Activated T-helper 2 cell treated with anti-CD3 and anti-CD28 coated beads, Interferon-gamma antibody, Interleukin-2, Interleukin-4, amounts not matched to agents 10 μg/mL and 5 μg/mL and 100 μg/mL, durations not matched to agents 14 hours and 24 hours and 36 hours (primary cell): ENCODE results near the gene SSRP1. TPM values are rescaled to one million over a fixed set of nuclear protein-coding genes. Genes with fewer than 3 reads are reported as not detected.
"Not testable (repeated sequence)": the region's sequence is repeated elsewhere in the genome, so short reads cannot be mapped to it uniquely, and the experiment has no call there.

ENCODE experiments used
- DNase-seq: peaks from one replicate; pipeline ENCODE4 v3.0.0; 2021; ENCODE audit warnings: low spot score
- H3K27ac Mint-ChIP-seq: one replicate; pipeline ENCODE4 v1.8.0; 2021; ENCODE audit warnings: mixed read lengths
- H3K27me3 Mint-ChIP-seq: one replicate; pipeline ENCODE4 v1.8.0; 2021; ENCODE audit warnings: low read depth, mixed read lengths
- H3K36me3 Mint-ChIP-seq: one replicate; pipeline ENCODE4 v1.8.0; 2021; ENCODE audit warnings: low read depth, mixed read lengths
- H3K4me1 Mint-ChIP-seq: one replicate; pipeline ENCODE4 v1.8.0; 2021; ENCODE audit warnings: low read depth, mixed read lengths
- H3K4me3 Mint-ChIP-seq: one replicate; pipeline ENCODE4 v1.8.0; 2021; ENCODE audit warnings: low read depth, mild to moderate bottlenecking, moderate library complexity, mixed read lengths
- H3K9me3 Mint-ChIP-seq: one replicate; pipeline ENCODE4 v1.8.0; 2021; ENCODE audit warnings: mixed read lengths
- intact Hi-C: fragments of 100-400 bp; cut with micrococcal nuclease; formaldehyde crosslinking; loops from one replicate; pipeline ENCODE4 v1.15.1; 2023
- total RNA-seq: library from RNA; stranded (reverse); gene quantifications from 2 replicates; pipeline ENCODE4 v1.2.3, GENCODE V29; 2022

Gene SSRP1
- total RNA-seq, 1 donor from 2014 or later = 218 TPM

DNA sequence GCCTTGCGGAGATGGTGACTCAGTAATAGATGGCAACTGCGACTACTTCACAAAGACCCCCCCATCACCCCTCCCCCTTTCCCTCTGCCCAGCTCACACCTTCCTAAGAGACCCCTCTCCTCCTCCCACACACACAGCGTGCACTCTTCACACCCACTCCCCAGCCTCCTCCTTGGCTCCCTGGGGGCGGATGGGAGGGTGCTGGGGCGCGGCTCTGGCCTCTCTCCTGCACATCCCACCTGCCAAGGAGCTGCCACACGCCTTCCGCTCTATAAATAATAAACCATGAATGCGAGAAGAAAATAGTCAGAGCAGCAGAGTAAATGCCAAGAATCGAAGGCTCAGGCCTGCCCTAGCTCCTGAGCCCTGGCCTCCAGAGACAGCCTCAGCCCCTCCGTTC lies 7.0 kb upstream of the SSRP1 start:
- intact Hi-C loops = no loop called here
- peaks cover 13% of the 10 kb centered on the region for H3K27me3 Mint-ChIP-seq
- DNase-seq = no peak
- H3K9me3 Mint-ChIP-seq = no peaks in the 10 kb centered on the region
- no peak overlapping the region for H3K27ac Mint-ChIP-seq
- H3K4me1 Mint-ChIP-seq = no peaks in the 10 kb centered on the region
- H3K4me3 Mint-ChIP-seq = no peak overlapping the region
- no peaks in the 10 kb centered on the region for H3K36me3 Mint-ChIP-seq

GRCh38 chr11:57341250-57341808 lies 5.6 kb upstream of the SSRP1 start:
- Mint-ChIP-seq H3K36me3 (no peaks in the 10 kb centered on the region), H3K4me3 (no peak overlapping the region), H3K27me3 (peaks cover 12% of the 10 kb centered on the region), H3K27ac (no peak overlapping the region), H3K9me3 (no peaks in the 10 kb centered on the region), H3K4me1 (peaks cover 4% of the 10 kb centered on the region)
- DNase-seq = no peak
- intact Hi-C loops = no loop called here

DNA sequence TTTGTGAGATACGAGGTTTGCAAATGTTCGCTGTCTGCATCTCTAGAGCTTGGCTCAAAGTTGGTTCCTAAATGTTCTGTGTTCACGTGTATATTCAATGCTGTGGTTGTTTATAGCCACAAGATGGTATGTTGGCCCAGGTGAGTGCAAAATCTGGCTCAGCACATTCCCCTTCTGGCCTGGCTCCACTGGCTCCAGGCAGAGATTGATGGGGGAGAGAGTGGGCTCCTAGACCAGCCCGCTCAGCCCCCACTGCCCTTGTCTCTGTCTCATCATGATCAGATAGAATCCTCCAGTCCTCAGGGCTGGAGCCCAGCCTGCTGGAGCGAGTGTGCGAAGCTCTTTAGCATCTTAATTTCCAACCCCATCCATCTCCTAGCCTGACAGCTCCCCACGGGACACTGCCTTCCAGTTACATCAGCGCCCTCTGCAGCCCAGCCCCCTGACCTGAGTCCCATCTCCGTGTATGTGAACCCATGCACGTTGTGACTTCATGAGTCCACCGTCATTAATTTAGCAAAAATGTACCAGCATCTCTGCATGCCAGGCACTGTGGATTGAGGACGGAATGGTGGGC lies 4.4 kb upstream of the SSRP1 start:
- Mint-ChIP-seq H3K4me3 (no peak overlapping the region), H3K36me3 (no peaks in the 10 kb centered on the region), H3K27ac (no peak overlapping the region), H3K4me1 (peaks cover 9% of the 10 kb centered on the region), H3K9me3 (no peaks in the 10 kb centered on the region), H3K27me3 (peaks cover 12% of the 10 kb centered on the region)
- no peak for DNase-seq
- intact Hi-C loops = no loop called here

- no peak for DNase-seq
- Mint-ChIP-seq H3K27me3 (peaks cover 12% of the 10 kb centered on the region), H3K36me3 (peaks cover 8% of the 10 kb centered on the region), H3K4me1 (peaks cover 16% of the 10 kb centered on the region), H3K27ac (no peak overlapping the region), H3K9me3 (no peaks in the 10 kb centered on the region), H3K4me3 (no peak overlapping the region)
- intact Hi-C loops = loop anchor here (5.0 to 10.0 kb wide), 3 partner anchors 88 to 455 kb away; partner anchors contain the start of genes SLC43A3 and YPEL4
Measured at GRCh38 chr11:57339328-57339727, 3.6 kb upstream of the SSRP1 start.

DNA sequence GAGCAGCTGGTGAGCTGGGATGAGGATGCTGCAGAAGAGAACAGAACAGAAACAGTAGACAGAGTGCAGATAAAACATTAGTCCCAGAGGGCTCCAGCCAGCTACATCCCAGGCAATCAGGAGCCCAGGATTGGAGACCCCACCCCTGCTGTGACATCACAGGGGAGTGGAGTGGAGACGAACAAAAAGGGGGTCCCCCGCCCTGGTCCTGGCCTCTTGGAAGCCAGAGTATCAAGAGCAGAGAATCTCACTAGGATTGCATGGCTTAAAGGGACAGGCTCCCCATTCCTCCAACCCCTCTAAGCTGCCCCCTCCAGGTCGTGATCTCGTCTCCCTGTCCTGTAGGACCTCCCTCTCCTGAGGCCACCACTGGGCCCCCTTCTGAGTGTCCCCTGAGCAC lies 2.5 kb upstream of the SSRP1 start, which contains the start of gene P2RX3:
P2RX3 (plus strand) TSS at position 211 of the 400 bp plus-strand sequence. CDS start 199 bp downstream, outside the sequence.
- intact Hi-C loops = loop anchor here (5.0 to 10.0 kb wide), 3 partner anchors 89 to 457 kb away; partner anchors contain the start of genes SLC43A3 and YPEL4
- DNase-seq = no peak
- no peaks in the 10 kb centered on the region for H3K9me3 Mint-ChIP-seq
- H3K27ac Mint-ChIP-seq = no peak within 1 kb of the TSS
- H3K36me3 Mint-ChIP-seq = peaks cover 20% of the 10 kb centered on the region
- peaks cover 12% of the 10 kb centered on the region for H3K27me3 Mint-ChIP-seq
- H3K4me3 Mint-ChIP-seq = no peak within 1 kb of the TSS
- H3K4me1 Mint-ChIP-seq = peaks cover 27% of the 10 kb centered on the region

GRCh38 chr11:57336856-57337255 lies 1.2 kb upstream of the SSRP1 start:
- H3K9me3 Mint-ChIP-seq, DNase-seq, H3K4me3 Mint-ChIP-seq, H3K27ac Mint-ChIP-seq: not testable (repeated sequence)
- Mint-ChIP-seq H3K36me3 (peaks cover 33% of the 10 kb centered on the region), H3K27me3 (peaks cover 12% of the 10 kb centered on the region), H3K4me1 (peaks cover 29% of the 10 kb centered on the region)
- intact Hi-C loops = loop anchor here (5.0 to 10.0 kb wide), 3 partner anchors 90 to 458 kb away; partner anchors contain the start of genes SLC43A3 and YPEL4

GRCh38 chr11:57336111-57336666 lies 497 bp upstream of the SSRP1 start:
- H3K27me3 Mint-ChIP-seq = peaks cover 12% of the 10 kb centered on the region
- peak; percentile 23 for DNase-seq
- H3K36me3 Mint-ChIP-seq = peaks cover 39% of the 10 kb centered on the region
- intact Hi-C loops = loop anchor here (5.0 to 10.0 kb wide), 3 partner anchors 91 to 459 kb away; partner anchors contain the start of genes SLC43A3 and YPEL4
- peak overlapping the region; percentile 85 for H3K4me3 Mint-ChIP-seq
- H3K27ac Mint-ChIP-seq = peak overlapping the region; percentile 95
- H3K4me1 Mint-ChIP-seq = peaks cover 29% of the 10 kb centered on the region
- no peaks in the 10 kb centered on the region for H3K9me3 Mint-ChIP-seq

GRCh38 chr11:57335023-57335342 lies 709 bp downstream of the SSRP1 start:
- peaks cover 34% of the 10 kb centered on the region for H3K4me1 Mint-ChIP-seq

GRCh38 chr11:57332694-57333440 lies 2.8 kb downstream of the SSRP1 start:
- Mint-ChIP-seq H3K36me3 (peaks cover 71% of the 10 kb centered on the region), H3K4me3 (no peak overlapping the region), H3K4me1 (peaks cover 46% of the 10 kb centered on the region), H3K27me3 (no peaks in the 10 kb centered on the region), H3K9me3 (no peaks in the 10 kb centered on the region), H3K27ac (no peak overlapping the region)
- intact Hi-C loops = loop anchor here (10.0 kb wide), 1 partner anchor 462 kb away; no protein-coding TSS in a partner anchor
- no peak for DNase-seq

More at GRCh38 chr11:57335023-57335342, 709 bp downstream of the SSRP1 start:
- Mint-ChIP-seq H3K9me3 (no peaks in the 10 kb centered on the region), H3K36me3 (peaks cover 51% of the 10 kb centered on the region), H3K27ac (peak overlapping the region; percentile 63), H3K27me3 (peaks cover 6% of the 10 kb centered on the region), H3K4me3 (peak overlapping the region; percentile 92)
- intact Hi-C loops = loop anchor here (1.0 to 10.0 kb wide), 6 partner anchors 10 to 460 kb away; partner anchors contain the start of genes SLC43A3, TIMM10 and YPEL4
- DNase-seq = no peak

DNA sequence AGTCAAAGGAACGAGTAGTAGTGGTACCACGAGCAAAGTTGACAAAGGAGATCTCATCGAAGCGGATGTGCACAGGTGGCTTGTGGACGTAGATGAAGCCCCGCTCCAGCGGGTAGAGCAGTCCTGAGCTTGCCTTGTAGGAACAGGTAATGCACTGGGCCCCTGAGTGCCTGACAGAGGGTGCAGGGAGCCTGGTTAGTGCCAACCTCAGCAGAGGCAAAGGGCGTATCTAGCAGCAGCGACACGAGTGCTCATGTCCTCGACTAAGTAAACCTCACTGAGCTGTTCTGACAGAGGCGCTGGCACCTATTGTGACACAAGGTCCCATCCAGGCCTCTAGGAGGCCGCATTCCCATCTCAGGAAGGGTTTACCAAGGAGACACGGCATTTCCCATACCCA lies 4.0 kb downstream of the SSRP1 start:
- no peaks in the 10 kb centered on the region for H3K9me3 Mint-ChIP-seq
- no peak overlapping the region for H3K4me3 Mint-ChIP-seq
- no peak overlapping the region for H3K27ac Mint-ChIP-seq
- H3K36me3 Mint-ChIP-seq = peaks cover 83% of the 10 kb centered on the region
- no peak for DNase-seq
- intact Hi-C loops = loop anchor here (10.0 kb wide), 1 partner anchor 463 kb away; no protein-coding TSS in a partner anchor
- peaks cover 54% of the 10 kb centered on the region for H3K4me1 Mint-ChIP-seq
- no peaks in the 10 kb centered on the region for H3K27me3 Mint-ChIP-seq

DNA sequence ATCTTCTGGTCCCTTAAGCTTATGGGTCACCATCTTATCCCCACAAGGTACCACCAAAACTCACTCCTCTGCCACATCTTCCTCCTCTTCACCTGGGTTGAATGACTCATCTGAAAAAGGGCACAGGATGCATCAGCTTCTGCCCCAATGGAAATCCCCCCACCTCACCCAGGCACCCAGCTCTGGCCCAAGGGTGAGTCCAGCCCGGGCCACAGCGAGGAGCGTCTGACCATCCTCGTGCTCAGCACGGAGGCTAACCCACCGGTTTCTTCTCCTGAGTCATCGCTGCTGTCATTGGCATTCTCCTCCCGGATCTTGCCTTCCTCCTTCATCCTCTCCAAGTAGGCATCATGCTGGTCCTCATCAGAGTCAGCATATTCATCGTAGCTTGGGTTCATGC lies 5.7 kb downstream of the SSRP1 start:
- no peaks in the 10 kb centered on the region for H3K9me3 Mint-ChIP-seq
- H3K4me3 Mint-ChIP-seq = no peak overlapping the region
- peaks cover 60% of the 10 kb centered on the region for H3K4me1 Mint-ChIP-seq
- intact Hi-C loops = loop anchor here (10.0 kb wide), 1 partner anchor 465 kb away; no protein-coding TSS in a partner anchor
- DNase-seq = no peak
- H3K36me3 Mint-ChIP-seq = peaks cover 99% of the 10 kb centered on the region
- peak overlapping the region; percentile 55 for H3K27ac Mint-ChIP-seq
- no peaks in the 10 kb centered on the region for H3K27me3 Mint-ChIP-seq

DNA sequence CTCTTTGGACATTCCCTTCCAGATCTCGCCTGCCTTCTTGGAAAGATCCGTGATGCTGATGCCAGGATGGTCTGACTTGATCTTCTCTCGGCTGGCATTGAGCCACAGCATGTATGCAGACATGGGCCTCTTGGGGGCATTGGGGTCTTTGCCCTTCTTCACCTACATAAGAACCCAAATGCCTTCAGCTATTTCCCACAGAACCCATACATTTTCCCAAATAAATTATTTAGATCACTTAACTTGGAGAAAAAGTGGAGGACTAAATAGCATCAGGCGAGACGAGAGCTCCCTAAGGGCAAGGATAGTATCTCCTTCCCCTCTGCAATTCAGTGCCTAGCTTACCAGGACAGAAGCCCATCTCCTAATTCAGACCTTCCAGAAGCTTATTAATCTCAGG lies 8.0 kb downstream of the SSRP1 start:
- Mint-ChIP-seq H3K4me1 (peaks cover 45% of the 10 kb centered on the region), H3K4me3 (no peak overlapping the region), H3K27me3 (no peaks in the 10 kb centered on the region), H3K9me3 (no peaks in the 10 kb centered on the region), H3K27ac (peak overlapping the region; percentile 5), H3K36me3 (peaks cover 76% of the 10 kb centered on the region)
- DNase-seq = no peak
- intact Hi-C loops = no loop called here
